ENCODE results near the gene FAM171A2.

FAM171A2 gene

DNA sequence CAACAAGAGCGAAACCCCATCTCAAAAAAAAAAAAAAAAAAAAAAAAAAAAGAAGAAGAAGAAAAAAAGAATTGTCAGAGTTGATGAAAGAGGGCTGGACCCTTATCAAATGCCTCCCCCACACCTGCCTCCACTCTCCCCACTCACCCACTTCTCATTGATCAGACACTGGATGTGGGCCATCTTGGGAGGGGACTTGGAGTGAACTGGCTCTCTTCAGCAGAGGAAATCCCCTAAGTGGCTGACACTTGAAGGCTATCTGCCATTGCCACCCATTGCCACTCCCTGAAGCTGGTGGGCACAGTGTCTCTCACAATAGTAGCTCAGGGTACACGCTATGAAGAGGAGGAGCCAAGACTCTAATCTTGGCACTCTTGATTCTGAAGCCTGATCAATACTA, 24.2 kb upstream of the FAM171A2 start:
- H3K9me3 Mint-ChIP-seq, result no peaks in the 10 kb centered on the region
- H3K27me3 Mint-ChIP-seq, result peaks cover 31% of the 10 kb centered on the region
- DNase-seq, result no peak
- no peaks in the 10 kb centered on the region for H3K36me3 Mint-ChIP-seq (ENCODE audit: low read depth)
- no peak overlapping the region for H3K27ac Mint-ChIP-seq
- H3K4me1 Mint-ChIP-seq (ENCODE audit: low read depth), result peaks cover 17% of the 10 kb centered on the region
- H3K4me3 Mint-ChIP-seq, result no peak overlapping the region

DNA sequence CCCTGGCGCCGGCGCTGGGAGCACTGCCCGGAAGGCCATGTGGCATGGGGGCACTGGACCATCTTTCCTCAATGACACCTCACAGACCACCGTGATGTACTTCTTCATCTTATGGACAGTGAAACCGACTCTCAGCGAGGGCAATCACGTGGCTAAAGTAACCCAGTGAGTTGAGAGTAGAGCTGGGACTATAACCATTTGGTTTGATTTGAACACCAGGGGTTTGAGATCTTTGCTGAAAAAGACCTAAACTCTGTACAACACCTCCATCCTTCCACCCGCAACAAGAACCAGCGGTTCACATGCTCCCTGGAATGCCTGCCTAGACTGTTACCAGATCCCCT, 22.5 kb upstream of the FAM171A2 start:
- Mint-ChIP-seq H3K4me1 (ENCODE audit: low read depth) (peaks cover 16% of the 10 kb centered on the region), H3K27ac (no peak overlapping the region), H3K36me3 (ENCODE audit: low read depth) (no peaks in the 10 kb centered on the region), H3K27me3 (peaks cover 31% of the 10 kb centered on the region), H3K4me3 (peak overlapping the region; percentile 71), H3K9me3 (no peaks in the 10 kb centered on the region)
- no peak for DNase-seq

DNA sequence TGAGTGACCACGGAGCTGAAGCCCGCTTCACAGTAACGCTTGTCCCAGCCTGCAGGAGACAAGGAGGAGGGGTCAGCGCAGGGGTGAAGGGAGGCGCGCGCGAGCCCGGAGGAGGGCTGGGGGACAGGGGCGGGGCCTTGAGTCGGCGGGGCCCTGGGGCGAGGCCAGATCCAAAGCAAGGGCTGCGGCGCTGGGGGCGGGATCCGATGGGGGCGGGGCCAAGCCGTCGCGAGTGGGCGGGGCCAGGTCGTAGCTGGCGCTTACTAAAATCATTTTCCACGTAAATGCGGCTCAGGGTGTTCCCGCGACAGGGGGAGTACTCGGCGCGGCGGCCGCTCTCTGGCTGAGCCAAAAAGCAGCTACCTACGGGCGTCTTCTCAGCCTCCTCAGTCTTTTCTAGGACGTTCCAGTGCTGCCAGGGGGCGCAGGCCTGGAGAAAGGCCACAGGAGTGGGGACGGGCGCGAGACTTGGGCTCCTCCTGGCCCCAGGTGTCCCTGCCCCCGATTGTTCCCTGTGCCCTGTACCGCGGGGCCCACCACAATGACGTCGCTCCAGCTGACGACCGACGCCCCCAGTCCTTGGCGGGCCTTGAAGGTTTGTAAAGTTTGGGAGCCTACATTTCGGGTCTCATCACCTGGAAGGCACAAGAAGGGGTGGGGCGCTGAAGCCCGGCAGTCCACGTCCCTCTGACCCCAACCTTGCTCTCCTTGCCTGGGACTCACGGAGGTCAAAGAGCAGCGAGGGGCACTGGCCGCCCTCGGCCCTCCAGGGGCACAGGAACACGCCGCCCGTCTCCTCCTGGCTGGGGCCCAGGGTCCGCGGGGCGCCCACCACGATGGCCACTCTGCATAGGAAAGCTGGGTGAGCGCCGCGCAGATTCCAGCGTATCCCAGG, 21.9 kb upstream of the FAM171A2 start:
- no peak overlapping the region for H3K27ac Mint-ChIP-seq
- peak overlapping the region; percentile 71 for H3K4me3 Mint-ChIP-seq
- H3K36me3 Mint-ChIP-seq (ENCODE audit: low read depth), result no peaks in the 10 kb centered on the region
- H3K4me1 Mint-ChIP-seq (ENCODE audit: low read depth), result peaks cover 16% of the 10 kb centered on the region
- peaks cover 31% of the 10 kb centered on the region for H3K27me3 Mint-ChIP-seq
- H3K9me3 Mint-ChIP-seq, result no peaks in the 10 kb centered on the region
- DNase-seq, result peak; percentile 89

DNA sequence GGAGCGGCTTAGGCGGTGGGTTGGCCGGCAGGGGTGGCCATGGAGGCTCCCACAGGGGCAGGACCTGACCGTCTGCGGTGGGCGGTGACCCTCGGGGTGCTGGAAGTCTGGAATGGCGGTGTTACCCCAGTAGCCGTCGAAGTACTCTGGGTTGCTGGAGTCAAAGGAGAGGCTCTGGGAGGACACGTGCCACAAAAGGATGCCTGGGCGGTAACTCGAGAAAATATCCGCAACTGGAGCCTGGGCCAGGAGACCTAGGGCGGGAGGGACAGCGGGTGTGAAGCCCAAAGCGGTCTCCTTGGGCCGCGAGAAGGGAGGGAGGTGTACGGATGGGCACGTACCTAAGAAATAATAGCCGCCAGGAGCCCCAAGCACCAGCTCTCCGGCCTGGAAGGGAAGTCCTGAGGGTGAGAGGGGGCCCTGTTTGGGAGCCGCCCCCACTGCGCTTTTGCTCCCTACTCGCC, 21.2 kb upstream of the FAM171A2 start:
- no peak for DNase-seq
- Mint-ChIP-seq H3K36me3 (ENCODE audit: low read depth) (no peaks in the 10 kb centered on the region), H3K4me3 (peak overlapping the region; percentile 71), H3K4me1 (ENCODE audit: low read depth) (peaks cover 16% of the 10 kb centered on the region), H3K9me3 (no peaks in the 10 kb centered on the region), H3K27me3 (peaks cover 31% of the 10 kb centered on the region), H3K27ac (no peak overlapping the region)

DNA sequence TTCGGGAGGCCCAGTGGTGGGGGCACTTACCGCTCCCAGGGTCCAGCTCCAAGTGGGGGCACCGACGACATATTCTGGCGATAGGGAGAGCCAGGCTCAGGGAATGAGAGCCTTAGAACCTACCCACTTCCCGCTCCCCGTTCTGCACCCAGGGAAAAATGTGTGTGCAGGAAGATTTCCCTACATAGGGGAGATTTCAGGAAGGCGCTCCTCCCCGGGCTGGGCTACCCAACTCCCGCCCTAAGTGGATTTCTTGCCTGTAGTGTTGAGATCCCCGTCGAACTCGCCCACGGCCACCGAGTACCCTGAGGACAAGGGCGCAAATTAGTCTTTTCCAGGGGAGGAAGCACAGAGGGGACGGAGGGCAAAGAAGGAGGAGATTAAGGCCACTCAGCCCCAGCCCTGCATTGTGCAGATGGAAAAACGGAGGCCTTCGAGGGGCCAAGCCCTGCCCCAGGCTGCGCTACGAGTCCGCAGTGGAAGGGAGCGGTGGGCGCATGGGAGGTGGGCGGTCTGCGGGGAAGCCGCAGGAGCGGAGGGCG, 20.7 kb upstream of the FAM171A2 start:
- Mint-ChIP-seq H3K36me3 (ENCODE audit: low read depth) (no peaks in the 10 kb centered on the region), H3K4me3 (no peak overlapping the region), H3K9me3 (no peaks in the 10 kb centered on the region), H3K27ac (no peak overlapping the region), H3K4me1 (ENCODE audit: low read depth) (peaks cover 16% of the 10 kb centered on the region), H3K27me3 (peaks cover 27% of the 10 kb centered on the region)
- DNase-seq, result no peak

DNA sequence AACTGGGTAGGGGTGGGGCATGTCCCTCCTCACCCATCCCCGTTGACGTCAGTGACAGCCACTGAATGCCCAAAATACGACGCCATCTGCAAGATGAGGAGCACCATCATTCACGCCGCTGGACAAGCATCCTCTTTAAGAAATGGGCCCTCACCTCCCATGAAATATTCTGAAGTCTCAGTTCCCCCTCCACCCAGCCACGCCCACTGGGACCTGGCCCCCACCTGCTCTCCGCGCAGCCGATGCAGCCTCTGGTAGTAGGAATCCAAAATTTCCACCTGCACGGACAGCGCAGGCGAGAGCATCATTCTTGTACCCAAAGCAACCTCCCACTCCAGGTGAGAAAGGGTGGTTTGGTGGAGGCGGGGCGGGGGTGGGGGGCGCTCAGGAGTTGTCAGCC, 20.2 kb upstream of the FAM171A2 start:
- Mint-ChIP-seq H3K27ac (no peak overlapping the region), H3K9me3 (no peaks in the 10 kb centered on the region), H3K27me3 (peaks cover 23% of the 10 kb centered on the region), H3K36me3 (ENCODE audit: low read depth) (no peaks in the 10 kb centered on the region), H3K4me3 (no peak overlapping the region), H3K4me1 (ENCODE audit: low read depth) (peaks cover 16% of the 10 kb centered on the region)
- no peak for DNase-seq

DNA sequence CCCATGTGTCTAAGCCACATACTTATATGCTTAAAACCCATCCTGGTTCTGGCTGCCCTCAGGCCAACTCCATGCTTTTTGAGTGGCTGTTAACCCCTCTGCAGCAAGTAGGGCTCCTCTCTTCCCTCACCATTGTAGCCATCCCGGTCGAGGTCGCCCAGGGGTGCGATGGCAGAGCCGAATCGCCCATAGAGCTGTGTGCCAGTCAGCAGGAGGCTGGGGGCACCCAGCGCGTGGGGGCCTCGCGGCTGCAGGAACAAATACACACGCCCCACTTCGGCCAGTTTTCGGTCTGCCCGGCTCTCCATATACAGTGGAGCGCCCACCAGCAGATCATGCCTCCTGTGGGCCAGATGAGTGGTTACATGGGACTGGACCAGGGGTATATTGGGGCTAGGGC, 19.7 kb upstream of the FAM171A2 start:
- DNase-seq, result no peak
- Mint-ChIP-seq H3K4me1 (ENCODE audit: low read depth) (peaks cover 16% of the 10 kb centered on the region), H3K27me3 (peaks cover 22% of the 10 kb centered on the region), H3K9me3 (no peaks in the 10 kb centered on the region), H3K27ac (no peak overlapping the region), H3K36me3 (ENCODE audit: low read depth) (no peaks in the 10 kb centered on the region), H3K4me3 (no peak overlapping the region)

DNA sequence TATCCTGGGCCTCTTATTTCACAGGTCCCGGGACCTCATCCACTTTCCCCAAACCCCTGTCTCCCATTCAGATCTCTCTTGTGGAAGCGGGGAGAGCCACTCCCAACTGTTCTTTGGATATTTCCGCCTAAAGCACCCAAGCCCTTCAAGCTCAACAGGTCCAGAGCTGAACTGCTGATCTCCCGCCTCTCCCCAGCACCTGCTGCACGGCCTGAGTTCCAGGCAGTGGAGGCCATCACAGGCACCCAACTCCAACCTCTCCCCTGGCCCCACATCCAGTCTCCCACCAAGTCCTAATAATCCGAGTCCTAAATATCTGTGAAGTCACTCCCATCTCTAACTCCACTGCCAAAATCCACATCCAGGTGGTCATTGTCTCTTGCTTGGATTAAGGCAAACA, 19.3 kb upstream of the FAM171A2 start:
- H3K4me1 Mint-ChIP-seq (ENCODE audit: low read depth), result peaks cover 16% of the 10 kb centered on the region
- H3K9me3 Mint-ChIP-seq, result no peaks in the 10 kb centered on the region
- DNase-seq, result no peak
- peaks cover 20% of the 10 kb centered on the region for H3K27me3 Mint-ChIP-seq
- H3K36me3 Mint-ChIP-seq (ENCODE audit: low read depth), result no peaks in the 10 kb centered on the region
- H3K27ac Mint-ChIP-seq, result no peak overlapping the region
- H3K4me3 Mint-ChIP-seq, result no peak overlapping the region

DNA sequence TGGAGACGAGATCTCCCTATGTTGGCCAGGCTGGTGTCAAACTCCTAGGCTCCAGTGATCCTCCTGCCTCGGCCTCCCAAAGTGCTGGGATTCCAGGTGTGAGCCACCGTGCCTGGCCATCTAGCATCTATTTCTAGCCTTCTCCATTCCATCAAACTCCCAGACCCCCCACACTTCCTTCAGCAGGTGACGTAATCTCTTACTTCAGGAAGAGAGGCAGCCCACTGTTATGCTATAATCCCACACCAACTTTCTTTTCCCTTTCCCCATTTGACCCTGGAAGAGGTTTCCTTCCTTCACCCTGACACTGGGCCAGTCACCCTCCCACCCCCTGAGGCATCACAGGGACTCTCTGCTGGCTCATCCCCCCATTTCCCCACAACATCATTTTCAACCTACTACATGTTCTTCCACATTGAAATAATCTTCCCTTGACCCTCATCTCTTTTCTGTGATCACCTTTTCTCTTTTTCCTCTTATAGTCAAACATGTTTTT, 18.2 kb upstream of the FAM171A2 start:
- no peak for DNase-seq
- Mint-ChIP-seq H3K4me3 (no peak overlapping the region), H3K4me1 (ENCODE audit: low read depth) (peaks cover 16% of the 10 kb centered on the region), H3K9me3 (no peaks in the 10 kb centered on the region), H3K27ac (no peak overlapping the region), H3K36me3 (ENCODE audit: low read depth) (no peaks in the 10 kb centered on the region), H3K27me3 (peaks cover 19% of the 10 kb centered on the region)

DNA sequence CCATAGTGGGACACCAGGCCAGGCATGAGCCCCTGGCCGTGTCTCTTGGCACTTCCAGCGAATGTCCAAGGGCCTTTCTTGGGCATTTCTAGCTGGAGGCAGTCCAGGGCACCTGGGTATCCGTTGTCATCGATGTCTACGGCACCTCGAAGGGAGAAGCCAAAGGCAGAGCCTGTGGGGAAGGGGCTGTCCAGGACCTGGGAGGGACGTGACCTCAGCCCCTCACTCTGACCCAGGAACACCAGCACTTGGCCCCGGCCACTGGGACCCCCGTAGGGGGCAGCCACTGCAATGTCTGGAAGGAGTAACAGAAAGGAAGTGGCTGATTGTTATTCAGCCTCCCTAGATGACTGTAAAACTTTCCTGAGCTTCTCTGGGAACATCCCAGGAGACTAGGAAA, 17.1 kb upstream of the FAM171A2 start:
- peaks cover 8% of the 10 kb centered on the region for H3K4me1 Mint-ChIP-seq (ENCODE audit: low read depth)
- H3K4me3 Mint-ChIP-seq, result no peak overlapping the region
- no peak overlapping the region for H3K27ac Mint-ChIP-seq
- DNase-seq, result no peak
- peaks cover 21% of the 10 kb centered on the region for H3K27me3 Mint-ChIP-seq
- no peaks in the 10 kb centered on the region for H3K9me3 Mint-ChIP-seq
- H3K36me3 Mint-ChIP-seq (ENCODE audit: low read depth), result no peaks in the 10 kb centered on the region

DNA sequence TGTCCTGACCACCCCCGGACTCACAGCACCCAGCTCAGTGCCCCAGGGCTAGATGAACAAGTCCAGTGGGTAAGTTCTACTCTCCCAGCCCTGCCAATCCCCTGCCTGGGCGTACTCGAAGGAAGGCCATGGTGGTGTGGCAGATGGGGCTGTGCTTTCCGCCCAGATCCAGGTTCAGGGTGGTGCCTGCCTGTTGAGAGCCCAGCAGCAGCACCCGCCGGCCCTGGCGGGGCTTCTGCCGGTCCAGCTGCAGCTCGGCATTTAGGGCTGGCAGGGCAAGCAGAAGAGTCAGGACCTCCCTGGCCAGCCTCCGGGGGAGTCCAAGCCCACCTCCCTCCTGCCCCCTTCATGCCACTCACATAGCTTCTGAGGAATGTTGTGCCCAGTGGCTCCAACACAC, 16.2 kb upstream of the FAM171A2 start:
- no peak overlapping the region for H3K4me3 Mint-ChIP-seq

DNA sequence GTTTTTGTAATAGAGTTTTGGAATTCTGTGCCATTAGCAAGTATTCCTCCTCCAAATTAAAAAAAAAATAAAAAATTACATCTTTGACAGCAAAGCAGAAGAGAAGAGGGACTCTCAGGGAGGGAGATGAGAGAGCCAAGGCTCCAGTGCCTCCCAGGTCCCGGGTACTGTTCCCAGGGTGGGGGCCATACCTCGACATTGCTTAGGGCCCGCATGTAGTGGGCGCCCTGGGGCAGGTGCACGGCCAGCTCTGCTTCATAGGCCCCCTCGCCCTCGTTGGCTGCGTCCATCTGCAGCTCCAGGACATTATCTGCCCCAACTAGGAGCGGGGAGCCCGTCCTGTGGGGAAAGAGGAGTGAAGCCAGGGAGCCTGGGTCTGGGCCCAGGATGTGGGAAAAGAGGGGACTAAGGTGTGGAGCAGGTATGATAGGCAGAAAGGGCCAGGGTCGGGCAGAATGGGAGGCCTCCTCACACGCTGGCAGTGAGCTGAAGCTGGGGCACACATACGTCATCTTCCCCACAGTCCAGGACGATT, 14.6 kb upstream of the FAM171A2 start:
- H3K36me3 Mint-ChIP-seq (ENCODE audit: low read depth), result no peaks in the 10 kb centered on the region
- no peaks in the 10 kb centered on the region for H3K4me1 Mint-ChIP-seq (ENCODE audit: low read depth)
- no peak overlapping the region for H3K4me3 Mint-ChIP-seq
- H3K27ac Mint-ChIP-seq, result no peak overlapping the region
- H3K27me3 Mint-ChIP-seq, result peaks cover 22% of the 10 kb centered on the region
- H3K9me3 Mint-ChIP-seq, result no peaks in the 10 kb centered on the region
- DNase-seq, result no peak

More for the DNA sequence above, 16.2 kb upstream of the FAM171A2 start:
- no peak overlapping the region for H3K27ac Mint-ChIP-seq
- no peaks in the 10 kb centered on the region for H3K9me3 Mint-ChIP-seq
- H3K36me3 Mint-ChIP-seq (ENCODE audit: low read depth), result no peaks in the 10 kb centered on the region
- peaks cover 20% of the 10 kb centered on the region for H3K27me3 Mint-ChIP-seq
- H3K4me1 Mint-ChIP-seq (ENCODE audit: low read depth), result peaks cover 4% of the 10 kb centered on the region
- no peak for DNase-seq

DNA sequence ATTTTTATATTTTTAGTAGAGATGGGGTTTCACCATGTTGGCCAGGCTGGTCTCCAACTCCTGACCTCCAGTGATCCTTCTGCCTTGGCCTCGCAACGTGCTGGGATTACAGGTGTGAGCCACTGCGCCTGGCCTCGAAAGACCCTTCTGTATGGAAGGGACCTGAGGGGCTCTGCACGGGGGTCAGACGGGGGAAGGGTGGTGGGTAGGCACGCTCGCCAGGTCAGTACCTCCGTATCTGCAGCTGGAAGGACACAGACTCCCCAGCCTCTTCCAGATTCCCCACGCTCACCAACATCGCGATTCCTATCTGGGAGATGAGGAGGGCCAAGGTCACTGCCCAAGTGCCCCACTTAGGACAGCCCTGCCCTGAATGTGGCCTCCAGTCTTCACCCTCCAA, 13.1 kb upstream of the FAM171A2 start:
- H3K27me3 Mint-ChIP-seq, result peaks cover 24% of the 10 kb centered on the region
- H3K4me3 Mint-ChIP-seq, result no peak overlapping the region
- H3K36me3 Mint-ChIP-seq (ENCODE audit: low read depth), result no peaks in the 10 kb centered on the region
- H3K27ac Mint-ChIP-seq, result no peak overlapping the region
- H3K4me1 Mint-ChIP-seq (ENCODE audit: low read depth), result no peaks in the 10 kb centered on the region
- DNase-seq, result no peak
- no peaks in the 10 kb centered on the region for H3K9me3 Mint-ChIP-seq

DNA sequence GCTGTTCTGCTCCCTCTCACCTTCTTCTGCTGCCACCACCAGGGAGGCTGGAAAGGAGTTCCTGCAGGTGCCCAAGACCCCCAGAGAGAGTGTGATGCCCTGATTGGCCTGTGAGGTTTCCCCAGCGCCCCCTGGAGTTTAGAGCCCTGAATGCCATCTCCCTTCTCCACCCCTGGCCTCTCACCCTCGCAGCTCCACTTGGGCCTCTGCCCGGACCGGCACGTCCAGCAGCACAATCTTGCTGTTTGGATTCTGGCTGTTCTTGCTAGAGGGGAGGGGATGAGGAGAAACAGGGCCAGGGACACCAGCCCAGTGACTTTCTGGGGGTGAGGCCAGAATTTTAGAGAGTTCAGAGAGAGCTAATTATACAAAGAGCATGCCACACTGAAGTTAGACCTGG, 12.5 kb upstream of the FAM171A2 start:
- DNase-seq, result no peak
- H3K27me3 Mint-ChIP-seq, result peaks cover 28% of the 10 kb centered on the region

More for the DNA sequence above, 12.5 kb upstream of the FAM171A2 start:
- Mint-ChIP-seq H3K27ac (no peak overlapping the region), H3K9me3 (no peaks in the 10 kb centered on the region), H3K4me3 (no peak overlapping the region), H3K4me1 (ENCODE audit: low read depth) (no peaks in the 10 kb centered on the region), H3K36me3 (ENCODE audit: low read depth) (no peaks in the 10 kb centered on the region)
